NCI-H187 (cell line): ENCODE data around the gene ZNF365.
"Not testable (repeated sequence)": the region's sequence is repeated elsewhere in the genome, so short reads cannot be mapped to it uniquely, and the experiment has no call there.

ENCODE experiments used
- DNase-seq, 2 experiments: peaks; one replicate each; lab custom pipeline; 2025; lab: John Stamatoyannopoulos, UW

Gene ZNF365

GRCh38 chr10:62377966-62378365, 3.8 kb downstream of the ZNF365 start:
- no peak for DNase-seq

DNA sequence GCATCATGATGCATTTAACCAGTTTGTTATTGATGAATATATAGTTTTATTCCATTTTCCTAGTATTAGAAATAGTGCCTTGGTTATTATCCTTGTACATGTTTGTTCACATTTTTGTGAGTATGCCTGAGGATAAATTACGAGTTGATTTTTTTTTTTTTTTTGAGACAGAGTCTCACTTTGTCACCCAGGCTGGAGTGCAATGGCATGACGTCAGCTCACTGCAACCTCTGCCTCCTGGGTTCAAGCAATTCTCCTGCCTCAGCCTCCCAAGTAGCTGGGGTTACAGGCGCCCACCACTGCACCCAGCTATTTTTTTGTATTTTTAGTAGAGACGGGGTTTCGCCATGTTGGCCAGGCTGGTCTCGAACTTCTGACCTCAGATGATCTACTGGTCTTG, 4.7 kb downstream of the ZNF365 start:
- not testable (repeated sequence) for DNase-seq

DNA sequence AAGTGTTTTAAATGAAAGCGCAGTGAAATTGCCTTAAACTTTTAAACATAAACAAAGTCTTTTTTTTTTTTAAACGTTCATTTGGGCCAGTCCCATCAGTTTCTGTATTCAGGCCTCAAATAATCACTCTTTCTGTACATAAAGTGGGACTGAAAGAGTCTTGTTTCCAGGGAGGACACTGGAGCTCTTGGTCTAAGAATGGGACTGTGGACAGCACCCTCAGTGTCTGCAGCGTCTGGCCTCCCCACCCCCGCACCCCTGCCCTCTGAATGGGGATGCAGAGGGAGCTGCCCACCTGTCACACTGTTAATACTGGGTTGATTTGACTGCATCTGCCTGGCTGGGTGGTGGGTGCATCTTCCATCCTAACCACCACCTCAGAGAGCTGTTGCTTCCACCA, 5.2 kb downstream of the ZNF365 start:
- no peak for DNase-seq

DNA sequence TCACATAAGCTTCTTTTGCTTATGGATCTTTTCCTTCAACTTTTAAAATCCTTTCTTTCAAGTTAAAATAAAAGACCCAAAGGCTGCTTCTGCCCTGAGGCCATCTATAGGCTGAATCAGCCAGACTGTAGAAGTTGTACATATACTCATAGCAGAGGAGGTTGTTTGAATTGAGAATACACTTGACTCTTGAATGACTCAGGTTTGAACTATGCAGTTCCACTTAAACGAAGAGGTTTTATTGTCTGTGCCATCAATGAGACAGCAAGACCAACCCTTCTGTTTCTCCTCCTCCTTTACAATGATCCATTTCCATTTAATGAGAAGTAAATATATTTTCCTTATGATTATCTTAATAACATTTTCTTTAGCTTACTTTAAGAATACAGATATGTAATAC, 5.8 kb downstream of the ZNF365 start:
- DNase-seq, result no peak

DNA sequence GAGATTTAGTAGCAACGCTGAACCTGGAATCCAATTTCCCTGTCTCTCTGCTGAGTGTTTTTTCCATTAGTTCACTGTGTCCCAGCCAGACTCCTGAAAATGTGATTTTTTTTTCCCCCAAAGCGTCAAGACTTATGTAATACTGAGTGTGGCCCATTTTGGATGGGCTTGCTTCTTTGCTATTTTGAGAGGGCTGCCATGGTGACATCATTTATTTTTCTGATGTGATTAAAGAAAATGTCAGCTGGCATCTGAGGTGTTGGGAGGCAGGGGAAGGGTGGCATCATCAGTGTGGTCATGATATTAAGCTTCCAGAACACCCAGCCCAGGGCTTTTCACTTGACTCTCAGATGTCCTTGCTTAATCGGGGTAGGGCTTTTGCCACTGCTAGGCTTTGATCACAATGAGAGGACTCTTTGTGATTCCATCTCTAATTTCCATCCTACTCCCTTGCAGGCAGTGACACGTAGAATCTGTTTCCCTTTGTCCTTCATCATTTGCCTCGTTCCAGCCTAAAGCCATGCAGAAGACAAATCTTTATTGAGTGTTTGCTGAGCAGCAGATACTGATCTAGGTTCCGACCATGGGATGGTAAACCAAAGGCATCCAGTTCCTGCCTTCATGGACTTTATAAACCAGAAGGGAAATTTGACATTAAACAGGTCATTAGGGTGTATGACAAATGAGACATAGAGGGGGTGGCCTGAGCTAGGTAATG, 7.4 kb downstream of the ZNF365 start:
- DNase-seq, result no peak

DNA sequence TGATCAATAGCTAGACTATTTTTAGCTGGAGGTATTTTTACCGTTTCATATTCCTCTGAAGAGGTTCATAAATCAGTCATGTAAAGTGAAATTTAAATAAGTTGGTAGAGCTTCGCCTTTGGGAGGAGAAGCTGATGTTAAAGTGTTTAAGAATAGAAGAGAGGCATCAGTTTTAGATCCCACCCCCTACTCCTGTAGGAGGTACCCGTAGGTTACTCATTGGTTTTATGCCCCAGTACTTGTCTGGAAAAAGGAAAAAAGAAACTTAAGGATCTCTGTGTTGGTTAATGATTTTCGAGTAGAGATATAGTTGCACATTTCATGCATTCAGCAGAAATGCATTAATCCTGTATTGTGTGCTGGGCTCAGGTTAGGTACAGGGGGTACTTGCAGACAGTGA, 8.7 kb downstream of the ZNF365 start:
- no peak for DNase-seq

GRCh38 chr10:62384057-62384446, 9.9 kb downstream of the ZNF365 start:
- no peak for DNase-seq

DNA sequence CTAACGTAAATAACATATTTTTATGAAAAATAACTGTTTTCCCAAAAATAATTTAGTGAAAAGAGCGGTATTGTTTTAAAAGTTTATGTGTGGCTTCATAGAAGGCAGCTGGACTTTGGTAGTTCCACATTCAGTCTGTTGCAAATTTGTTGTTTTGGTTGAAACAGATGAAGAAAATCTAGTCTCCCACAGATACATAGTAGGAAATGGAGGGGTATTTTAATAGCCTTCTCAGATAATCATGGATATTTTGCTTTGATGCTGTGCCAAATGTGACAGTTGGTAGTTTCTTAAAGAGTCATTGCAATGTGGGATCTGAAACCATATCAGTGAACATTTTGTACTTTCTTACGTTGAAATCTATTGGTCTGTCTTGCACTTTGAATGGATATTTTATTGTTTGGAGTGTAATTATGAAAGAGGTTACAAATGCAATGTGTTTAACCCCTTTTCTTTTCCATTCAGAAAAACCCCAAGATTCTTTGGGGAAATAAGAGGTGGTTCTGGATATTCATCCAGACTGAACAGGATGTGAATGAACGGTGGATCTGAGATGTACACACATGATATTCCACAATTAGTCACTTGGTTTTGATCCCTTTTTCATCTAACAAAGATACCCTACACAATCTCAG, 10.4 kb downstream of the ZNF365 start:
- no peak for DNase-seq

DNA sequence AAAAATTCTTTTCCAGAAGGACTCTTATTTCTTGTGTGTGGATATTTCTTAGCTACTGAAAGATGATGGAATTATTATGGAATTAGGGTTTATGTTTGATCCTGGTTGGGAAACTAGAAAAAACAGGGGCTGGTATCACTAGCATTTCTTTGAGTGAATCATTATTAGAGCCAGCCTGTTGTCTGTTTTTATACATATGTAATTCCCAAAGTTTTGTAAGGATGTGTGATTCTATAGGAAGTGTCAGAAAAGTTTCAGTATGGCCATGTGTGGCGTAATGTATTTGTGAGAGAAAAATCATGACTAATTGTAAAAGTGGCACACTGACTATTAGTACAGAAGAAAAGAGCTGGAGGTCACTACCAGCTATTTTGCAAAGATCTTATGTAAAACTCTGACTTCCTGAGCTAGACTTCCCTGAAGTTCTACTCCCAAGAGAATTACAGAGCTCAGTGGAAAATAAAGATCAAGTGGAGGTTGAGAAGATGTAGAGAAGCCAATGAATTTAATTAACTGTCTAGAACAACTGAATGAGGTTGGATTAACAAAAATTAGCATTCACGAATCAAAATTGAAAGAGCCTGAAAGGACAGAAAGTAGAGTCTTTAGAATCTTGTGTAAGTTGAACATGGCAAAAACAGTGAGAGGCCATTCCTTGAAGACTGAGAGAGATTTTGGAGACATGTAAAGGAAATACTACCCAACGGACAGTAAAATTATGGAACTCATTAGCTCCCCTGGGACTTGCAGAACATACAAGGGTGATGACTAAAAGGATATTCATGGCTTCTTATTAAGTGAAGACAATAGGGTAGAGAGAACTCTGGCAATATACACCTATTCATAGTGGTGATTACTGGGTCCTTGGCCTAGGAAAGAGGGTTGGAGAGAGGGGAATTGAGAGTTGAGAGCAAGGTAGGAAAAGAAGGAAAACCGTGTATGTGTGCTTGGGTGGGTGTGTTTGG, 12.5 kb downstream of the ZNF365 start:
- no peak for DNase-seq

DNA sequence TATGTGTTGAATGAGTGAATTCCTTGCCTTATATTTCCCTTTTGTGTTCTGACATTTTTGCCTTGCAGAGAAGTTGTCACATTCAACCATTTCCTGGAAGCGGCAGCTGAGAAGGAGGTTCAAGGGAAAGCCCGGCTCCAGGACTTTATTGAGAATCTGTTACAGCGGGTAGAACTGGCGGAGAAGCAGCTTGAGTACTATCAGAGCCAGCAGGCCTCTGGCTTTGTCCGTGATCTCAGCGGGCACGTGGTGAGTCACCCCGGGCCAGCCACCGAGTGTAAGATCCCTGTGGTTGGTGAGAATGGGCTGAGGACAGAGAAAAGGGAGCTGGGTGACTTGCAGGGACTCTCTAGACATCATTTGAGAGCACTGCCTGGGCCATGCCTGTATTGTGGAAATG, 14.2 kb downstream of the ZNF365 start:
- DNase-seq, result no peak

DNA sequence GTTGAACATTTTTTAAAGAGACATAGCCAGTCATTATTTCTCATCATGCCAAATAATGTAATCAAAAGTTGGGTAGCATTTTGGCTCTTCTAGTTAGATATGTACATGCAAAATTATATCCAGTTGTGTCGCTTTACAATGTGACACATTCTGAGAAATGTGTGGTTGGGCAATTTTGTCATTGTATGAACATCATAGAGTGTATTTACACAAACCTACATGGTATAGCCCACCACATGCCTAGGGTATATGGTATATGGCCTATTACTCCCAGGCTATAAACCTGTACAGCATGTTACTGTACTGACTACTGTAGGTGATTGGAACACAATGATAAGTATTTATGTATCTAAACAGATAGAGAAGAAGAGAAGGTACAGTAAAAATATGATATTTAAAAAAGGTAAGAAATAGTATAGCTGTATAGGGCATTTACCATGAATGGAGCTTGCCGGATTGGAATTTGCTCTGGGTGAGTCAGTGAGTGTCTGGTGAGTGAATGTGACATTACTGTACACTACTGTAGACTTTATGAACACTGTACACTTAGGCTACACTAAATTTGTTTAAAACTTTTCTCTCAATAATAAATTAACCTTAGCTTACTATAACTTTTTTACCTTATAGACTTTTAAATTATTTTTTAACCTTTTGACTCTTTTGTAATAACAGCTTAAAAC, 16.5 kb downstream of the ZNF365 start:
- DNase-seq, result no peak

- no peak for DNase-seq
These were observed 19.1 kb downstream of the ZNF365 start for GRCh38 chr10:62393237-62393636.

GRCh38 chr10:62394556-62395018, 20.4 kb downstream of the ZNF365 start:
- DNase-seq, result no peak

DNA sequence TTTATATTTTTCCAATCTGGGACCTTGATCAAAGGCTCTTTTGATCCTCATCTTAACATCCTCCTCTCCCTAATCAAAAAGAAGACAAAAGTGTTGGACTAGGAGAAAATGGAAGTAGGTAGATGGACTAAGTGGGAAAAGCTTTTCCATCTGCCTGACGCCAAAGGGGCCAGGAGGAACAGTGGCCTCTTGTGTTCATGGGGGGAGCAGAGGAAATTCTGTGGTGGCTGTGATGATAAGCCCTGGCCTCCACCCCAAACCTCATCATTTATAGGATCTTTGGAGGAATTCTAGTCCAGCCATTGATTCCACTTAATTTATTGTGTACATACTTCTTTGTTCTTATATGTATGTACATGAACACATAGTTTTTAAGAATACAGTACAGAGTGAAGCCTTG, 21.7 kb downstream of the ZNF365 start:
- no peak for DNase-seq

GRCh38 chr10:62396864-62397263, 22.7 kb downstream of the ZNF365 start:
- DNase-seq, result no peak

- no peak for DNase-seq
These were observed 25.0 kb downstream of the ZNF365 start for GRCh38 chr10:62399211-62399610.

GRCh38 chr10:62402508-62402907, 28.3 kb downstream of the ZNF365 start:
- DNase-seq, result no peak

GRCh38 chr10:62410528-62410927, 36.4 kb downstream of the ZNF365 start:
- DNase-seq, result not testable (repeated sequence)

DNA sequence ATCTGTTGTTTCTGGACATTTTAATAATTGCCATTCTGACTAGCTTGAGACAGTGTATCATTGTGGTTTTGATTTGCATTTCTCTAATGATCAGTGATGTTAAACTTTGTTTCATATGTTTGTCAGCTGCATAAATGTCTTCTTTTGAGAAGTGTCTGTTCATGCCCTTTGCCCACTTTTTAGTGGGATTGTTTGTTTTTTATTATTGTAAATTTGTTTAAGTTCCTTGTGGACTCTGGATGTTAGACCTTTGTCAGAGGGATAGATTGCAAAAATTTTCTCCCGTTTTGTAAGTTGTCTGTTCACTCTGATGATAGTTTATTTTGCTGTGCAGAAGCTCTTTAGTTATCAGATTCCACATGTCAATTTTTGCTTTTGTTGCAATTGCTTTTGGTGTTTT, 36.8 kb downstream of the ZNF365 start:
- DNase-seq, result not testable (repeated sequence)

- DNase-seq, result no peak
These were observed 38.9 kb downstream of the ZNF365 start for GRCh38 chr10:62413048-62413447.

- DNase-seq, result no peak
These were observed 39.5 kb downstream of the ZNF365 start for GRCh38 chr10:62413652-62414051.

DNA sequence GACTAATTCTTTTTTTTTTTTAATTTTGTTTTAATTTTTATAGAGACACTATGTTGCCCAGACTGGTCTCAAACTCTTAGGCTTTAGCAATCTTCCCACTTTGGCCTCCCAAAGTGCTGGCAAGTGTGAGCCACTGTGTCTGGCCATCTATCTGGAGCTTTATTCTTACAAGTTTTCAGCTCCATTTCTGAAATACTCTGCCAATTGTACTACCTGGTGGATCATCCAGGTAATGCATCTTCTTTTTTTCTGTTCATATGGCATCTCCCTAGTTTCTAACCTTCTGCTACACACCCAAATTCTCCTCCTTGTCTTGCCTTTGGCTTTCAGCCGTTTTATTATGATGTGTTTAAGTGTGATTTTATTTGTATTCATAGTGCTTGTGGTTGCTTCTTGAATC, 40.2 kb downstream of the ZNF365 start:
- no peak for DNase-seq
